K562 (cell line): ENCODE measurements around the gene ZDHHC18. TPM values are rescaled to one million over a fixed set of nuclear protein-coding genes. Genes with fewer than 3 reads are reported as not detected.

Experiments used
- ATAC-seq: fragments of 200-7000 bp; cut with Tn5 transposase; 3 replicates; pipeline ENCODE4 v1.9.1; 2020; ENCODE audit warnings: moderate library complexity
- BruUV-seq: library from RNA; stranded (reverse); fragments of 400-500 nt; replicated peaks from 2 replicates; lab custom pipeline; 2021; lab: Mats Ljungman, UMichigan
- CTCF ChIA-PET: fragments of 300-600 bp; formaldehyde crosslinking; extraction: SDS; loops from one replicate; lab custom pipeline; 2021; ENCODE audit warnings: low intra/inter-chr PET ratio; lab: Yijun Ruan, JAX
- POLR2A ChIA-PET: fragments of 300-600, 350-650 bp; sonication (Branson Sonifier 250); formaldehyde crosslinking; extraction: SDS; loops from one replicate; lab custom pipeline; 2021; ENCODE audit warnings: antibody characterized with exemption, inconsistent platforms; lab: Yijun Ruan, JAX
- DNase-seq, 4 experiments: peaks; one replicate each; pipeline versions ENCODE4 v3.0.0 to v3.0.0-alpha.2; 2011 to 2018; ENCODE audit warnings: low spot score in 3 of 4, mixed read lengths in 3 of 4; ENCODE audit errors: extremely low read depth in 1 of 4
- FAIRE-seq: peaks from 2 replicates; lab custom pipeline; 2011; peaks lifted over from hg19 to GRCh38; lab: Jason Lieb, UNC
- H2AFZ ChIP-seq: 2 replicates; pipeline ENCODE4 v1.6.0; 2011; ENCODE audit warnings: low read depth, low read length, control low read depth, inconsistent platforms
- H3K27ac ChIP-seq: fragments of 200-600 bp; 3 replicates; pipeline ENCODE4 v1.8.0; 2011; ENCODE audit warnings: low read depth, mild to moderate bottlenecking, control low read depth, inconsistent platforms, low read length, moderate library complexity, mixed read lengths; ENCODE audit errors: extremely low read depth
- H3K27me3 ChIP-seq, 2 experiments: fragments of 300-600 bp in 1 of 2; 2 replicates in 1 of 2; 3 replicates in 1 of 2; pipeline versions ENCODE4 v1.6.0 to v1.8.0; 2011; ENCODE audit warnings: inconsistent platforms in 2 of 2, low read length in 2 of 2, mild to moderate bottlenecking in 1 of 2, mixed read lengths in 1 of 2, moderate library complexity in 1 of 2; ENCODE audit not compliant: control insufficient read depth in 2 of 2, insufficient read depth in 2 of 2
- H3K36me3 ChIP-seq: fragments of 300-600 bp; 3 replicates; pipeline ENCODE4 v1.8.0; 2011; ENCODE audit warnings: mild to moderate bottlenecking, low read length, inconsistent platforms; ENCODE audit not compliant: control insufficient read depth, insufficient read depth
- H3K4me1 ChIP-seq, 2 experiments: fragments of 200-600 bp in 1 of 2; replicated peaks in 1 of 2; 2 replicates in 1 of 2; 3 replicates in 1 of 2; pipeline versions ENCODE4 v1.5.1 to v1.8.0; 2011; ENCODE audit warnings: inconsistent platforms in 2 of 2, low read length in 2 of 2, mild to moderate bottlenecking in 1 of 2, mixed read lengths in 1 of 2, moderate library complexity in 1 of 2; ENCODE audit not compliant: control insufficient read depth in 2 of 2, insufficient read depth in 2 of 2
- H3K4me2 ChIP-seq: 2 replicates; pipeline ENCODE4 v1.6.1; 2011; ENCODE audit warnings: low read length, control low read depth, inconsistent platforms, mixed read lengths; ENCODE audit not compliant: insufficient read depth
- H3K4me3 ChIP-seq: fragments of 200-600 bp; sonication (generic), shearing (Covaris generic); 2 replicates; pipeline ENCODE4 v1.5.1; 2016; ENCODE audit warnings: control low read depth, inconsistent platforms
- H3K79me2 ChIP-seq: fragments of 200-600 bp; 3 replicates; pipeline ENCODE4 v1.8.0; 2011; ENCODE audit warnings: low read length, inconsistent platforms; ENCODE audit not compliant: control insufficient read depth, insufficient read depth
- H3K9ac ChIP-seq, 2 experiments: 2 replicates each; pipeline versions ENCODE4 v1.6.0 to v1.6.1; 2011; ENCODE audit warnings: low read depth in 2 of 2, low read length in 2 of 2, control low read depth in 1 of 2, inconsistent platforms in 1 of 2, mild to moderate bottlenecking in 1 of 2, mixed read lengths in 1 of 2; ENCODE audit not compliant: insufficient read depth in 1 of 2
- H3K9me1 ChIP-seq: one replicate; pipeline ENCODE4 v1.6.0; 2011; ENCODE audit warnings: inconsistent platforms, mild to moderate bottlenecking, low read length, moderate library complexity; ENCODE audit not compliant: control insufficient read depth, insufficient read depth
- H3K9me3 ChIP-seq: replicated peaks from 2 replicates; pipeline ENCODE4 v1.5.1; 2011; ENCODE audit warnings: low read depth, low read length, inconsistent platforms; ENCODE audit not compliant: control insufficient read depth, insufficient read depth
- H4K20me1 ChIP-seq: replicated peaks from 2 replicates; pipeline ENCODE4 v1.6.1; 2011; ENCODE audit warnings: low read length, inconsistent platforms, mixed read lengths; ENCODE audit not compliant: control insufficient read depth, insufficient read depth
- C11orf30 ChIP-seq: fragments of 450-650 bp; IDR thresholded peaks from 2 replicates; pipeline ENCODE4 v1.6.1; 2016; ENCODE audit warnings: low read depth, mild to moderate bottlenecking
- EHMT2 ChIP-seq: fragments of 450-650 bp; IDR thresholded peaks from 2 replicates; pipeline ENCODE4 v1.6.1; 2018; ENCODE audit warnings: antibody characterized with exemption
- KHSRP ChIP-seq: fragments of 450-650 bp; IDR thresholded peaks from 2 replicates; pipeline ENCODE4 v1.6.1; 2017
- MAFF ChIP-seq: IDR thresholded peaks from 2 replicates; pipeline ENCODE4 v1.6.1; 2012; ENCODE audit warnings: low read length, improper control_type of control experiment
- MAFG ChIP-seq: fragments of 450-650 bp; conservative IDR thresholded peaks from 2 replicates; pipeline ENCODE4 v1.6.1; 2016; ENCODE audit warnings: missing genetic modification characterization, missing compliant biosample characterization
- POLR2AphosphoS5 ChIP-seq: IDR thresholded peaks from 2 replicates; pipeline ENCODE4 v1.6.1; 2011; ENCODE audit warnings: mild to moderate bottlenecking, low read depth, low read length, moderate library complexity; ENCODE audit not compliant: control insufficient read depth, insufficient read depth
- POLR2G ChIP-seq: fragments of 200-400 bp; formaldehyde crosslinking; IDR thresholded peaks from 2 replicates; pipeline ENCODE4 v1.6.1; 2017; ENCODE audit warnings: low read depth, mild to moderate bottlenecking, antibody characterized with exemption, low read length, moderate library complexity
- RBM22 ChIP-seq: fragments of 200-400 bp; formaldehyde crosslinking; IDR thresholded peaks from 2 replicates; pipeline ENCODE4 v1.6.1; 2018; ENCODE audit warnings: low read length, low read depth; ENCODE audit not compliant: poor library complexity, severe bottlenecking
- YY1 ChIP-seq, 3 experiments: IDR thresholded peaks; 2 replicates each; pipeline ENCODE4 v1.6.1; 2011; ENCODE audit warnings: low read length in 2 of 3, mild to moderate bottlenecking in 2 of 3, moderate library complexity in 2 of 3, borderline replicate concordance in 1 of 3, control low read depth in 1 of 3, low read depth in 1 of 3; ENCODE audit not compliant: insufficient read depth in 3 of 3, insufficient replicate concordance in 2 of 3, control insufficient read depth in 1 of 3, insufficient read length in 1 of 3; ENCODE audit errors: extremely low read depth in 1 of 3
- ZNF316 ChIP-seq: fragments of 450-650 bp; IDR thresholded peaks from 2 replicates; pipeline ENCODE4 v1.6.1; 2016
- WGBS: fragments of 100-300 bp; shearing (Covaris generic); methylation state at CpG from one replicate; pipeline ENCODE4 v1.1.6; 2016; ENCODE audit warnings: low coverage, mixed read lengths; ENCODE audit not compliant: insufficient coverage; ENCODE audit errors: missing lambda C conversion rate; 5-methylcytosine and 5-hydroxymethylcytosine counted together
- in situ Hi-C: fragments of 300-500 bp; cut with MboI; formaldehyde crosslinking; loops from 4 replicates; pipeline ENCODE4 v1.15.0; 2018; ENCODE audit warnings: inconsistent platforms, mixed read lengths
- intact Hi-C: fragments of 100-400 bp; cut with micrococcal nuclease; formaldehyde crosslinking; loops from 2 replicates; pipeline ENCODE4 v1.14.2; 2022
- polyA plus RNA-seq, 8 experiments: library from polyadenylated mRNA; depleted of rRNA in 4 of 8; stranded (reverse) in 5 of 8; unstranded in 3 of 8; fragments of >200 nt; fragmentation: Nextera tagmentation in 2 of 8; fragmentation: Illumina TruSeq in 1 of 8; extraction: Ambion mirVana in 2 of 8; extraction: Trizol in 1 of 8; gene quantifications; 2 replicates each; pipeline versions ENCODE4 v1.2.1 to v1.2.3, GENCODE V29; 2011 to 2014; ENCODE audit warnings: inconsistent platforms in 1 of 8, missing spikeins in 1 of 8
- total RNA-seq, 7 experiments: library from RNA; depleted of rRNA in 6 of 7; stranded (reverse); fragments of >200 nt in 6 of 7; fragmentation: Illumina TruSeq in 2 of 7; extraction: Trizol in 2 of 7; gene quantifications; 2 replicates each; pipeline versions ENCODE4 v1.2.1 to v1.2.3, GENCODE V29; 2011 to 2021; ENCODE audit warnings: low replicate concordance in 1 of 7

The ZDHHC18 gene
- total and polyA plus RNA-seq, 9 of the 15 experiments (the other 6 are each of a cell fraction or from before 2014, with no cell fraction given), result 0.42 to 35.6 (median 15.8) TPM

DNA sequence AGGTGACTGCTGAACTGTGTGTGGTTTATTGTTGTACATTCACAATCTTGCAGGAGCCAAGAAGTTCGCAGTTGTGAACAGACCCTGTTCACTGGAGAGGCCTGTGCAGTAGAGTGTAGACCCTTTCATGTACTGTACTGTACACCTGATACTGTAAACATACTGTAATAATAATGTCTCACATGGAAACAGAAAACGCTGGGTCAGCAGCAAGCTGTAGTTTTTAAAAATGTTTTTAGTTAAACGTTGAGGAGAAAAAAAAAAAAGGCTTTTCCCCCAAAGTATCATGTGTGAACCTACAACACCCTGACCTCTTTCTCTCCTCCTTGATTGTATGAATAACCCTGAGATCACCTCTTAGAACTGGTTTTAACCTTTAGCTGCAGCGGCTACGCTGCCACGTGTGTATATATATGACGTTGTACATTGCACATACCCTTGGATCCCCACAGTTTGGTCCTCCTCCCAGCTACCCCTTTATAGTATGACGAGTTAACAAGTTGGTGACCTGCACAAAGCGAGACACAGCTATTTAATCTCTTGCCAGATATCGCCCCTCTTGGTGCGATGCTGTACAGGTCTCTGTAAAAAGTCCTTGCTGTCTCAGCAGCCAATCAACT lies 45.2 kb upstream of the ZDHHC18 start:
- POLR2A ChIA-PET, result interaction anchor here (0.6 to 8.3 kb wide), 6 partner anchors 9 to 553 kb away, joined by 3 to 99 read pairs (median 4); no protein-coding TSS in a partner anchor
- Histone ChIP-seq H3K27ac (peak overlapping the region; percentile 11; the same call in 1 of the 3 replicates), H3K4me3 (no peak overlapping the region), H4K20me1 (peaks cover 17% of the 10 kb centered on the region; the same call in 1 of the 2 replicates), H3K4me1 (peaks cover 50 to 68% of the 10 kb centered on the region in 2 experiments), H3K9ac (no peak overlapping the region), H3K9me1 (peaks cover 9% of the 10 kb centered on the region), H3K9me3 (no peaks in the 10 kb centered on the region), H3K36me3 (peaks cover 76% of the 10 kb centered on the region), H3K79me2 (peaks cover 67% of the 10 kb centered on the region), H3K4me2 (no peak overlapping the region), H2AFZ (no peak overlapping the region), H3K27me3 (no peaks in the 10 kb centered on the region)
- BruUV-seq, result TSS peak; percentile 24
- 83% methylated on average over 11 of the region's 11 CpGs for WGBS
- CTCF ChIA-PET, result interaction anchor here (0.7 kb wide), 1 partner anchor 322 kb away, joined by 4 read pairs; no protein-coding TSS in a partner anchor
- in situ Hi-C loops (no loop called here), intact Hi-C loops (no loop called here)
- FAIRE-seq (no peak), ATAC-seq (no peak), DNase-seq (no peak)
- TF ChIP-seq MAFF (peak; percentile 42; the same call in 1 of the 2 replicates), KHSRP (no peak), C11orf30 (peak; percentile 60; the same call in 1 of the 2 replicates), MAFG (tag) (peak; percentile 64; the same call in 1 of the 2 replicates), ZNF316 (peak; percentile 83), POLR2G (no peak), YY1 (IDR thresholded peaks at IDR 0.05; ENCODE audit: borderline replicate concordance in 1 of 3, control insufficient read depth in 1 of 3, extremely low read depth in 1 of 3, insufficient read depth in 3 of 3, insufficient read length in 1 of 3, insufficient replicate concordance in 2 of 3, low read depth in 1 of 3, low read length in 2 of 3) (no peak), EHMT2 (no peak), POLR2AphosphoS5 (peak; percentile 11; the same call in 1 of the 2 replicates), RBM22 (peak; percentile 23)
